HG03520 (cell line): Measurements from ENCODE around the gene CUEDC1.
A peak's percentile ranks its signal among the peaks of the same experiment; 100 is the strongest.
"Not testable (repeated sequence)": the region's sequence is repeated elsewhere in the genome, so short reads cannot be mapped to it uniquely, and the experiment has no call there.

Experiments
- ATAC-seq: cut with Tn5 transposase; IDR thresholded peaks from one replicate; pipeline ENCODE4 v1.9.1; 2021; ENCODE audit warnings: mild to moderate bottlenecking, moderate library complexity; ENCODE audit not compliant: unreplicated experiment

CUEDC1 gene

GRCh38 chr17:57940653-57941329, 14.4 kb downstream of the CUEDC1 start:
- ATAC-seq, result no peak

- no peak for ATAC-seq
Measured at GRCh38 chr17:57940231-57940630, 15.0 kb downstream of the CUEDC1 start.

GRCh38 chr17:57939797-57940196, 15.4 kb downstream of the CUEDC1 start:
- peak; percentile 56 for ATAC-seq

- ATAC-seq, result no peak
Measured at GRCh38 chr17:57938061-57938502, 17.1 kb downstream of the CUEDC1 start.

GRCh38 chr17:57937492-57937891, 17.7 kb downstream of the CUEDC1 start:
- ATAC-seq, result no peak

GRCh38 chr17:57935833-57936807, 19.1 kb downstream of the CUEDC1 start:
- ATAC-seq, result no peak

- ATAC-seq, result no peak
Measured at GRCh38 chr17:57931488-57932137, 23.6 kb downstream of the CUEDC1 start.

- no peak for ATAC-seq
Measured at GRCh38 chr17:57930239-57930638, 25.0 kb downstream of the CUEDC1 start.

GRCh38 chr17:57929386-57929785, 25.8 kb downstream of the CUEDC1 start:
- no peak for ATAC-seq

- ATAC-seq, result no peak
Measured at GRCh38 chr17:57928928-57929327, 26.3 kb downstream of the CUEDC1 start.

GRCh38 chr17:57927048-57927723, 28.0 kb downstream of the CUEDC1 start:
- no peak for ATAC-seq

- no peak for ATAC-seq
Measured at GRCh38 chr17:57926723-57927047, 28.5 kb downstream of the CUEDC1 start.

- ATAC-seq, result no peak
Measured at GRCh38 chr17:57925361-57925990, 29.7 kb downstream of the CUEDC1 start.

- ATAC-seq, result no peak
Measured at GRCh38 chr17:57924677-57925076, 30.5 kb downstream of the CUEDC1 start.

- no peak for ATAC-seq
Measured at GRCh38 chr17:57923182-57923872, 31.9 kb downstream of the CUEDC1 start.

- not testable (repeated sequence) for ATAC-seq
Measured at GRCh38 chr17:57922745-57923144, 32.5 kb downstream of the CUEDC1 start.

GRCh38 chr17:57920916-57921703, 34.1 kb downstream of the CUEDC1 start:
- no peak for ATAC-seq

GRCh38 chr17:57919918-57920317, 35.3 kb downstream of the CUEDC1 start:
- ATAC-seq, result no peak
